Suprapubic skin (tissue), 4 donors: ENCODE data around the gene HAUS7.

Source experiments
- EP300 ChIP-seq: sonication (generic); formaldehyde crosslinking; IDR thresholded peaks from one replicate; pipeline ENCODE4 v1.6.1; 2017; ENCODE audit warnings: antibody characterized with exemption
- POLR2AphosphoS5 ChIP-seq, 3 donors: sonication (generic); formaldehyde crosslinking; IDR thresholded peaks; one replicate each; pipeline ENCODE4 v1.6.1; 2017; ENCODE audit warnings: antibody characterized with exemption in 3 of 3
- TF ChIP-seq, protein P1 (sequence below), 2 donors: fragments of 200-600 bp in 1 of 2; fragments of 450-650 bp in 1 of 2; sonication (generic) in 1 of 2; IDR thresholded peaks; one replicate each; pipeline ENCODE4 v1.5.1; 2016 to 2019; ENCODE audit warnings: antibody characterized with exemption in 2 of 2, mild to moderate bottlenecking in 1 of 2, moderate library complexity in 1 of 2

DNA sequence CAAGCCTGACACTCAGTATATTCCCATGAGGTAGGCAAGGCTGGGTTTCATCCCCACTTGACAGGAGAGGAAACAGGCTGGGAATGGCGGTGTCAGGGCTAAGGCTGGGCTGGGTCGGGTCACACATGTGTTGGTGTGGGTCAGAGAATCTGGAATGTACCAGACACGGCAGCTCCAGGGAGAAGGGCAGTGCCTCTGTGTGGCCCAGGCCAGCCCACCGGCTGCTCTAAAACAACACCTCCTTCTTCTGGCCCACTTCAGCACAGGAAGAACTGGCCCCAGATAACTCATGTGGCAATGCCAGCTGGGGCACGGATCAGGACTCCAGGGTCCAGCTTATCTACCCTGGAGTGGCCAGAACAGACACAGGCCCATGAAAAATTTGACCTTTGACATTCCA lies 6.3 kb downstream of the HAUS7 start:
- TF ChIP-seq POLR2AphosphoS5 (IDR thresholded peaks at IDR 0.05) (no peak), EP300 (no peak)
- TF ChIP-seq, protein P1, sequence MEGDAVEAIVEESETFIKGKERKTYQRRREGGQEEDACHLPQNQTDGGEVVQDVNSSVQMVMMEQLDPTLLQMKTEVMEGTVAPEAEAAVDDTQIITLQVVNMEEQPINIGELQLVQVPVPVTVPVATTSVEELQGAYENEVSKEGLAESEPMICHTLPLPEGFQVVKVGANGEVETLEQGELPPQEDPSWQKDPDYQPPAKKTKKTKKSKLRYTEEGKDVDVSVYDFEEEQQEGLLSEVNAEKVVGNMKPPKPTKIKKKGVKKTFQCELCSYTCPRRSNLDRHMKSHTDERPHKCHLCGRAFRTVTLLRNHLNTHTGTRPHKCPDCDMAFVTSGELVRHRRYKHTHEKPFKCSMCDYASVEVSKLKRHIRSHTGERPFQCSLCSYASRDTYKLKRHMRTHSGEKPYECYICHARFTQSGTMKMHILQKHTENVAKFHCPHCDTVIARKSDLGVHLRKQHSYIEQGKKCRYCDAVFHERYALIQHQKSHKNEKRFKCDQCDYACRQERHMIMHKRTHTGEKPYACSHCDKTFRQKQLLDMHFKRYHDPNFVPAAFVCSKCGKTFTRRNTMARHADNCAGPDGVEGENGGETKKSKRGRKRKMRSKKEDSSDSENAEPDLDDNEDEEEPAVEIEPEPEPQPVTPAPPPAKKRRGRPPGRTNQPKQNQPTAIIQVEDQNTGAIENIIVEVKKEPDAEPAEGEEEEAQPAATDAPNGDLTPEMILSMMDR (IDR thresholded peaks at IDR 0.05) = no peak
